ENCODE results near the gene LCN10.
"Not testable (repeated sequence)": the region's sequence is repeated elsewhere in the genome, so short reads cannot be mapped to it uniquely, and the experiment has no call there.

The LCN10 gene

GRCh38 chr9:136757328-136757727 lies 14.6 kb upstream of the LCN10 start:
- TF ChIP-seq, protein P1, sequence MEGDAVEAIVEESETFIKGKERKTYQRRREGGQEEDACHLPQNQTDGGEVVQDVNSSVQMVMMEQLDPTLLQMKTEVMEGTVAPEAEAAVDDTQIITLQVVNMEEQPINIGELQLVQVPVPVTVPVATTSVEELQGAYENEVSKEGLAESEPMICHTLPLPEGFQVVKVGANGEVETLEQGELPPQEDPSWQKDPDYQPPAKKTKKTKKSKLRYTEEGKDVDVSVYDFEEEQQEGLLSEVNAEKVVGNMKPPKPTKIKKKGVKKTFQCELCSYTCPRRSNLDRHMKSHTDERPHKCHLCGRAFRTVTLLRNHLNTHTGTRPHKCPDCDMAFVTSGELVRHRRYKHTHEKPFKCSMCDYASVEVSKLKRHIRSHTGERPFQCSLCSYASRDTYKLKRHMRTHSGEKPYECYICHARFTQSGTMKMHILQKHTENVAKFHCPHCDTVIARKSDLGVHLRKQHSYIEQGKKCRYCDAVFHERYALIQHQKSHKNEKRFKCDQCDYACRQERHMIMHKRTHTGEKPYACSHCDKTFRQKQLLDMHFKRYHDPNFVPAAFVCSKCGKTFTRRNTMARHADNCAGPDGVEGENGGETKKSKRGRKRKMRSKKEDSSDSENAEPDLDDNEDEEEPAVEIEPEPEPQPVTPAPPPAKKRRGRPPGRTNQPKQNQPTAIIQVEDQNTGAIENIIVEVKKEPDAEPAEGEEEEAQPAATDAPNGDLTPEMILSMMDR (IDR thresholded peaks at IDR 0.05): no peak
- H3K27me3 ChIP-seq: peaks cover 0 to 82% of the 10 kb centered on the region in 2 donors
- DNase-seq: no peak
- intact Hi-C loops (cut with DNase I; ENCODE audit: low total_unique reads): no loop called here
- H3K9me3 ChIP-seq: peaks cover 0 to 5% (median 4%) of the 10 kb centered on the region in 3 donors
- peaks cover 0 to 10% (median 0%) of the 10 kb centered on the region in 4 donors for H3K4me1 ChIP-seq
- H3K4me3 ChIP-seq: no peak overlapping the region
- H3K36me3 ChIP-seq: no peaks in the 10 kb centered on the region
- no peak overlapping the region for H3K27ac ChIP-seq

DNA sequence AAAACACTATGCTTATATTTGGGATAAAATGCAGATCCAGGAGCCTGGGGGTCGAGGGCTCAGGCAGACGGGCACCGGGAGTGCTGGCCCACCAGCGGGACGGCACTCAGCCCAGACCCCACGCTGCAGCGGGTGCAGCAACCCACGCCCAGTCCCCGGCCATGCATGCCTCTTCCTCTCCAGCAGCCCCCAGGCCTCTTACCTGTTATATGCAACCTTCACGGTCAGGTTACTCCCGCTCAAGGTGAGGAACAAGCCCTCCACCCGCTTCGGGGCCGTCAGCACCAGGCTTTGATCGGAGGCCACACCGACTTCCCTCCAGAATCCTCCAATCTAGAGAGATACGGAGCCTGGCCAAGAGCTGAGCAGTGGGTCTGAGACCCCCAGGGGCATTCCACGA lies 14.1 kb upstream of the LCN10 start:
- TF ChIP-seq, protein P1 (IDR thresholded peaks at IDR 0.05): no peak
- Histone ChIP-seq H3K4me1 (peaks cover 0 to 10% (median 0%) of the 10 kb centered on the region in 4 donors), H3K27me3 (peaks cover 0 to 77% of the 10 kb centered on the region in 2 donors), H3K4me3 (no peak overlapping the region), H3K9me3 (peaks cover 0 to 6% (median 5%) of the 10 kb centered on the region in 3 donors), H3K27ac (no peak overlapping the region), H3K36me3 (no peaks in the 10 kb centered on the region)
- intact Hi-C loops (cut with DNase I; ENCODE audit: low total_unique reads): no loop called here
- DNase-seq: no peak

GRCh38 chr9:136756134-136756438 lies 13.3 kb upstream of the LCN10 start:
- TF ChIP-seq, protein P1 (IDR thresholded peaks at IDR 0.05): no peak
- H3K4me1 ChIP-seq: peaks cover 0 to 8% (median 0%) of the 10 kb centered on the region in 4 donors
- DNase-seq: no peak
- no peak overlapping the region for H3K4me3 ChIP-seq
- H3K27ac ChIP-seq: no peak overlapping the region
- H3K36me3 ChIP-seq: no peaks in the 10 kb centered on the region
- peaks cover 0 to 70% of the 10 kb centered on the region in 2 donors for H3K27me3 ChIP-seq
- intact Hi-C loops (cut with DNase I; ENCODE audit: low total_unique reads): no loop called here
- H3K9me3 ChIP-seq: peaks cover 0 to 11% (median 5%) of the 10 kb centered on the region in 3 donors

DNA sequence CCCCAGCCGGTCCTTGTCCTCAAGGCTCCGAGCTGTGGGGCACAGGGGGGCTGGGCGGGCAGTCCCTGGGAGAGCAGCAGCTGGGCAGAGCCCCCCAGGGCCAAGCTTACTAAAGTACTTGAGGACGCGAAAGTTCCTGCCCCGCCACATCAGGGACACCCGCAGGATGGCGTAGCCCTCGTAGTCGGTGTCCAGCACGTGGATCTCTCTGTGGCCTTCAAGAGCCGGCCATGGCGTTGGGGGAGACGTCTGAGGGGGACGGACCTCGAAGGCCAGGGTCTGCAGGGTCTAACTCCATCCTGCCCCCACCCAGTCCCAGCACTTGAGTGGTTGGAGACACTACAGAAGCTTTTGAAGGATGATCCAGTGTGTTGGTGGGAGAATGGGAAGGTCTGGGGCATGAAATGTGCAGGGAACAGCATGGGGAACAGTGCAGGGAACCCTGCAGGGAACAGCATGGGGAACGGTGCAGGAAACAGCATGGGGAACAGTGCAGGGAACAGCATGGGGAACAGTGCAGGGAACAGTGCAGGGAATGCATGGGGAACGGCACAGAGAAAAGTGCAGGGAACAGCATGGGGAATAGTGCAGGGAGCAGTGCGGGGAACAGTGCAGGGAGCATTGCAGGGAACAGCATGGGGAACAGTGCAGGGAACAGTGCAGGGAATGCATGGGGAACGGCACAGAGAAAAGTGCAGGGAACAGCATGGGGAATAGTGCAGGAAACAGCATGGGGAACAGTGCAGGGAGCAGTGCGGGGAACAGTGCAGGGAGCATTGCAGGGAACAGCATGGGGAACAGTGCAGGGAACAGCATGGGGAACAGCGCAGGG lies 12.8 kb upstream of the LCN10 start:
- H3K27ac ChIP-seq; H3K4me1 ChIP-seq; intact Hi-C loops (cut with DNase I; ENCODE audit: low total_unique reads); H3K4me3 ChIP-seq; H3K36me3 ChIP-seq; DNase-seq: not testable (repeated sequence)
- Histone ChIP-seq H3K27me3 (peaks cover 0 to 66% of the 10 kb centered on the region in 2 donors), H3K9me3 (peaks cover 0 to 11% (median 5%) of the 10 kb centered on the region in 3 donors)

- Histone ChIP-seq H3K27ac (no peak overlapping the region), H3K4me1 (no peaks in the 10 kb centered on the region), H3K9me3 (peaks cover 0 to 11% (median 5%) of the 10 kb centered on the region in 3 donors), H3K27me3 (peaks cover 0 to 58% of the 10 kb centered on the region in 2 donors), H3K4me3 (no peak overlapping the region), H3K36me3 (no peaks in the 10 kb centered on the region)
- intact Hi-C loops (cut with DNase I; ENCODE audit: low total_unique reads): no loop called here
- no peak for DNase-seq
- TF ChIP-seq, protein P1 (IDR thresholded peaks at IDR 0.05): no peak
Measured at GRCh38 chr9:136754626-136755301, 12.0 kb upstream of the LCN10 start.

- DNase-seq: no peak
- H3K27ac ChIP-seq: no peak overlapping the region
- peaks cover 0 to 57% of the 10 kb centered on the region in 2 donors for H3K27me3 ChIP-seq
- H3K36me3 ChIP-seq: no peaks in the 10 kb centered on the region
- peaks cover 0 to 11% (median 5%) of the 10 kb centered on the region in 3 donors for H3K9me3 ChIP-seq
- intact Hi-C loops (cut with DNase I; ENCODE audit: low total_unique reads): no loop called here
- H3K4me1 ChIP-seq: no peaks in the 10 kb centered on the region
- no peak overlapping the region for H3K4me3 ChIP-seq
- TF ChIP-seq, protein P1 (IDR thresholded peaks at IDR 0.05): no peak
Measured at GRCh38 chr9:136754059-136754572, 11.4 kb upstream of the LCN10 start.

Data from tibial artery (tissue), 4 donors.